Ovary (tissue), 3 donors: Measurements from ENCODE around the gene CTXN3.

ENCODE experiments used
- CTCF ChIP-seq, 3 donors: fragments of 450-650 bp in 2 of 3; fragments of 200-600 bp in 1 of 3; IDR thresholded peaks; one replicate each; pipeline versions ENCODE4 v1.5.1 to v1.8.0; 2016 to 2022; ENCODE audit warnings: antibody characterized with exemption in 3 of 3, mild to moderate bottlenecking in 1 of 3
- EP300 ChIP-seq: sonication (generic); formaldehyde crosslinking; IDR thresholded peaks from one replicate; pipeline ENCODE4 v1.6.1; 2017; ENCODE audit warnings: antibody characterized with exemption
- POLR2A ChIP-seq: fragments of 450-650 bp; IDR thresholded peaks from one replicate; pipeline ENCODE4 v1.6.1; 2017; ENCODE audit warnings: antibody characterized with exemption, mild to moderate bottlenecking, moderate library complexity
- donor health status: DM: no; HTN: no; CAD: no.

GRCh38 chr5:127700237-127700766 lies 51.4 kb downstream of the CTXN3 start:
- no peak for TF ChIP-seq CTCF (IDR thresholded peaks at IDR 0.05)
- TF ChIP-seq POLR2A, result no peak
- TF ChIP-seq EP300, result no peak
